GM21576 (cell line): Measurements from ENCODE around the gene AGT.
"Not testable (repeated sequence)": the region's sequence is repeated elsewhere in the genome, so short reads cannot be mapped to it uniquely, and the experiment has no call there.

ENCODE experiments used
- ATAC-seq: cut with Tn5 transposase; IDR thresholded peaks from one replicate; pipeline ENCODE4 v1.9.1; 2021; ENCODE audit warnings: mild to moderate bottlenecking, moderate library complexity; ENCODE audit not compliant: unreplicated experiment

AGT gene

DNA sequence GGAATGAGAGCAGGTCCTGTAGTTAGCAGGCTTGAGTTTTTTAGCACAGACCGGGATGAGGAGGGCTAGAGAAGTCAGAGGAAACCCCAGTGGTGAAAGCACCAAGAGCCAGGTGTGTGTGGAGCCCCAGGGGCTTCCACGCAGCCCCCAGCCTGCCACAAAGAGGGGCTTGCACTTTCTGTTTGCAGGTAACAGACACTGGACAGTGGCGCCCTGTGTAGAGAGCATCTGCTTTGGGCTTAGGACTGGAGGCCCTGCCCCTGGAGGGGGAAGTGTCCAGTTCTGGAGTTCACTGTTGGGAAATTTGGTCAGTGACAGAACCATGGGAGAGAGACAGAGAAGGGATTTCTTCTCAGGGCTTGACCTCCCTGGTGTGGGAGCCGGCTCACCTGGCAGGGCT, 19.5 kb downstream of the AGT start:
- ATAC-seq: no peak

GRCh38 chr1:230693777-230694176, 20.1 kb downstream of the AGT start:
- no peak for ATAC-seq

DNA sequence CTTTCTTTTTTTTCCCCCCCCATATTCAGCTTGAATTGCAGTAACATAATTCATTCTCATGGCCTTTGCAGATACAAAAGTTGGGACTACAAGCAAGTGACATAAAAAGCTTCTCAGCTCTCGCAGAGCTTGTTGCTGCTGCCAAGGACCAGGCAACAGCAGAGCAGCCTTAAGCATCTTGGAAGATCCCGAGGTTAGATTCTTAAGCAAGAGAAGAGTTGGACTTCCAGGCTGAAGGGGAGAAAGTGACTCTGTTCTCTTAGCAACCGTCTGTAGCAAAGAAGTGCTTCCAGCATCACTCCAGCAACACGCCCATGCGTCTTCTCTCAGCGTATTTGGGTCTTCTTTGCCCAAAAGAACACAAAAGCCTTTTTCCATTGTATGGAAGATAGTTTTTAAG, 20.7 kb downstream of the AGT start:
- ATAC-seq: no peak

GRCh38 chr1:230691615-230692014, 22.3 kb downstream of the AGT start:
- no peak for ATAC-seq

DNA sequence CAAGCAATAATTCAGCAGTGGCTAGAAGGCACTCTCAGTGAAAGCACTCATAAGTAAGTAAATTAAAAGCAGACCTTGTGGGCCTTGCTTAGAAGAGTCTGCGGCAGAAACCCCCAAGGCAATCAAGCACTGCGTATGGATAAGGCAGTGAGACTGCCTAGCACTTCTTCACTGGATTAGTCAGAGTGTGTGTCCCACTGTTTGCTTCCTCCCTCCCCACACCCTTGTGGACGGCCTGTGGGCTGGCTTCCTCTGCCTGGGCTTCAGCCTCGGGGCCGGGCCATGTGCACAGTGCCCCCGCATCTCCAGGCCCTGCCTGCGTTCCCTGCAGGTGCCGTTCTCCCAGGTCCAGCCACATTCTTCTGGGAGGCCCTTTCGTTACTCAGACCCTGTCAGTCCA, 23.8 kb downstream of the AGT start:
- ATAC-seq: no peak

DNA sequence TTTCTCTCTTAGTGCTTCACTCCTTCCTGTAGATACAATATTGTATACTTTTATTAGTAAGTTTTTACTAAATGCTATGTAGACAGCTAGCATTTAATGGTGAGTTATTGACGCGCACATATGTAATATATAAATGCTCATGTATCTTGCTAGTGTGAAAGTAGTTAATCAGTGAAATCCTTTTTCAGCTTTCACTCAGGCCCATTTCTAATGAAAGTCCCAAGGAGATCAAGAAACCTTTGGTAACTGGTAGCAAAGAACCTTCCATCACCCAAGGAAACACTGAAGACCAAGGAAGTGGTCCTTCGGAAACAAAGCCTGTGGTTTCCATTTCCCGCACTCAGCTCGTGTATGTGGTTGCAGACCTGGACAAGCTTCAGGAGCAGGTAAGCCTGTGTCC, 27.2 kb downstream of the AGT start:
- no peak for ATAC-seq

DNA sequence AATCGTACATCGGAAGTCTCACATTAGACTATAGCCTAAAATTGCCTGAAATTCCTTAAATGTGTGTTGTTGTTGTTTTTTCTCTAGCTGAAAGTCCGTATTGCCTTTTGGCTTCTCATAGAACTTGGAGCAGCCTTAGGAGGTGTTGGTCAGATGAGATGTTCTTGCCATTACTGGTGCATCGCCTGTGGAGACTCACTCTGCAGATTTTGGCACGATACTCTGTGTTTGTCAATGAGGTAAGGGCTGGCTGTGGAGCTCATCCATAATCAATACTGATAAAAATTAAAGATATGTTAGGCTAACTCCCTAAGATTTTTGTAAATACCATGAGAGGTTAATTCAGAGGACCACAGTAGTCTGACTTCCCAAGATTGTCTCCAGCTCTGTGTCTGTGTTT, 28.9 kb downstream of the AGT start:
- ATAC-seq: no peak

DNA sequence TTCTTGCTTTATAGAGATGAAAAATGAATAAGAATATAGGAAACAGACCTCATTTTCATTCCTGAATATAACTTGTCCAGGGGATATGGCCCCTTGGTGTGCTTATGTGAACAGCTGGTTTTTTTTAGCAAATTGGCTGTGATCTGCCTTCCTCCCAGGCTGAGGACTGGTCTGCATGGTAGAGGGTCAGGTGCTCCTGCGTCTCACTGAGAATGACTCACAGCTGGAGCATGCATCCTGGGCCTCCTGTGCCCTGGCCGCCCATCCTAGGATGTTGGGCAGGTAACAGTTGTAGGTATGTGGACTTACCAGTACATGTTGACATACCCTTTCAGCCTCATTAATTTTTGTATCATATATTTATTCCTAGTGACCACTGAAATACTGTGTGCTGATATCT, 29.8 kb downstream of the AGT start:
- ATAC-seq: no peak

- no peak for ATAC-seq
Measured at GRCh38 chr1:230682882-230683610, 30.9 kb downstream of the AGT start.

DNA sequence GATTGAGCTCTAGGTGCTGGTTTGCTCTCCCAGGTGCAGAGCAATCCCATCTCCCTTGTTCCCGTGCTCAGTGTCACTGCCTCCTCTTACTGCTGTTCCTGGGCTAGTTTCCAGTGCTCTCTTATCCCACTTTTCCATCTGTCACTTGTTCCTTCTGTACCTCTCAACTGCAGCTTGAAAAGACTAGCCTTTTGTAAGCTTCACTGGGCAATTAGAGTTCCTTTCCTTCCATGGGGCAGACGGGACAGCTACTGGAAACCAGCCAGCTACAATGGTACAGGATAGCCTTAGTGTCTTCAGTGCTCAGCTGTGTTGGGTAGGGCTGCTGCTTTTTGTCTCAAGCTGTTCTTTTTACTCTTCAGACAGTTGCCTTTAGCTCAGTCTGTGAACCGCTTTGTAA, 31.6 kb downstream of the AGT start:
- ATAC-seq: no peak

GRCh38 chr1:230681599-230681998, 32.3 kb downstream of the AGT start:
- ATAC-seq: no peak

DNA sequence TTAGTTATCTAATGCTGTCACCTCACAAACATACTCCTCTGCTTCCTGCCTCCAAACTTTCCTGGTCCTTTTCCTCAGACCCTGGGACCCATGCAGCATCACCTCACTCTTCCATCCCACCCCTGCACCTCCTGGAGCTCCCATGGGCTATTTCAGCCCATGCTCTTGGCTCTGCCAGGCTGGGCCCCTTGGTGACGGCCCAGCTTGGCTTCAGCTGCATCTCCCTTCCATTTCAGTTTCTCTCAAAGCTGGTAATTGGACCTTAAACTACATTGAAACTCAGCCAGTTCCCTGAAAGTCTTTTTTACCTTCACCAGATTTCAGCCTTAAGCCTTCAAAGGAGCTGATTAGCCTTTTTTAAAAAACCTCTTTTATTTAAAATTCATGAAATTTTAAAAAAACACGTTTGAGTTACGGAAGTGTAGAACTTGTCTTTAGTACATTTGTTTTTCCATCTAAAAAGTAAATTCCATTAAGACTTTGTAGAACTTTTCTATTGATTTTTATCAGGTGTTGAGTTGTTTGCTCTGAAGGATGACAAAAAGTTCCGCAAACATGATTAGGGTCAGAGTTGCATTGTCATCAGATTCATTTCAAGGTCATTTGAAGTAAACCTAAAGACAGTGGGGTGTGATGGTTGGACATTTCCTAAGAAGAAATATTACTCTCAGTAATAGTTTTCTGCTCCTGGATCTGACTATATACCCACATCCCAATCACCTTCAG, 33.5 kb downstream of the AGT start:
- no peak for ATAC-seq

- ATAC-seq: no peak
Measured at GRCh38 chr1:230679825-230680224, 34.1 kb downstream of the AGT start.

GRCh38 chr1:230679192-230679591, 34.7 kb downstream of the AGT start:
- no peak for ATAC-seq

GRCh38 chr1:230677200-230677599, 36.7 kb downstream of the AGT start:
- ATAC-seq: no peak

GRCh38 chr1:230674581-230674980, 39.3 kb downstream of the AGT start:
- no peak for ATAC-seq

DNA sequence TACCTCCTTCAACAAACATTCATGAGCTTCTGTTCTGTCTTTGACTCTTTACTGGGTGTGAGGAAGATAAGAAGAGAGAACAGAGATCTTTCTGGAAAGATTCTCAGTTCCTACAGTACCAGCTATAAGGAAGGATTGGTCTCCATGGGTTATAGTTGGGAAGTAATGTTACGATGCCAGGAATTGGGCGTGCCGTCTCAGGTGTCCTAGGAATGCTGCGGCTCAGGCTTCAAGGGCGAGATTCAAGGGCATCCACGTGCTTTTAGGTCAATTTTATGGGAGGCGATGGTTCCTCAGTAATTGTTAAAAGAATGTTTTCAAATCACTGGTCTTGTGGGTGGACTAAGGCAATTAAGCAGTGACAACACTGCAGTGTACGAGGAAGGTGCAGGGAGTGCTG, 44.4 kb downstream of the AGT start:
- ATAC-seq: no peak

DNA sequence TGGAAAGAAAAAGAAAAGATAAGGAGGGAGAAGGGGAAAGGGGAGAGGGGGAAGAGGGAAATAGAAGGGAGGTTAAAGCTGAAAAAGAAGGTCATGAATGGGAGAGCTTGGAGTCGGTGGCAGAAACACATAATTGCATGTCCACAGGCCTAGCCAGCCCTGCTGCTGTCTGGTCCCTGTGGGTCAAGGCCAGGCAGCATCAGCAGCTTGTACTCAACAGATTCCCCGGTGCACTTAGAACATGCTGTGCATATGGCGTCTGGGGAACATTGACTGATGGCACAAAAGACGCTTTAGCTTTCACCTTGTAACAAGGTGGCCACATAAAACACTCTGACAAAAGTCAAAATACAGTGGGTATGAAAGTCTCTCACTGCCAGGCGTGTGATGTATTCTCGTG, 45.7 kb downstream of the AGT start:
- ATAC-seq: no peak

DNA sequence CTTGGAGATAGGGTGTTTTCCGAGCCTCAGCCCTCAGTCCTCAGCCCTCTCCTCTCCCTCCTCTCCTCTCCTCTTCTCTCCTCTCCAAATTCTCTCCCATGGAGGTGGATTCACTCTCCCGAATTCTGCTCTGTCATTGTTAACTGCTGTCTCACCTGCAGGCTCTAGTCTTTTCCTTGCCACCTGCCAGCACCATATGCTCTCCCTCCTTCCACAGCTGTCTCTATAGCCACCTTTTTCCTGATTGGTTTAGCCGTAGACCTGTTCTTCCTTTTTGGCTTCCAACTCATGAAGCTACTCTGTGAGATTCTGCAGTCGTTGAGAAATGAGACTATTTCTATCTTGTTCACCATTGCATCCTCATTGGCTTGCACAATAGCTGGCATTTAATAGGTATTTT, 51.9 kb downstream of the AGT start:
- ATAC-seq: no peak

DNA sequence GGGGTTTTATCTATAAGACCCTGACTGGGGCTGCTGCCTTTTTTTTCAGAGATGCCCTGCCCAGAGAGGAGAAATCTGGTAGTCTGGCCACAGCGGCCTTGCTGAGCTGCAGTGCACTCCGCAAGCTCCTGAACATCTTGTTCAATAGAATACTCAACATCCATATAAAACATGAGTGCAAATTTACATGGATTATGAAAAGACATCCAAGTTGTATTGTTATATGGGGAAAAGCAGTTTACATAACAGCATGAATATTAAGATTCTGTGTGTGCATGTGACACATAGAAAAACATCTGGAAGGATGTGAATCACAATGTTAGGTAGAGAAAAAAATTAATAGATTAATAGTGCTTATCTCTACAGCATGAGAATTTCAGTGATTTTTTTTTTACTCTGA, 55.2 kb downstream of the AGT start:
- no peak for ATAC-seq

- not testable (repeated sequence) for ATAC-seq
Measured at GRCh38 chr1:230658103-230658502, 55.8 kb downstream of the AGT start.

GRCh38 chr1:230656719-230657118, 57.2 kb downstream of the AGT start:
- not testable (repeated sequence) for ATAC-seq
